Erythroblast (primary cell): ENCODE results near the gene VEGFA.

Source experiments
- DNase-seq, 2 experiments: peaks; one replicate each; lab custom pipeline; 2025; lab: John Stamatoyannopoulos, UW
- GATA1 ChIP-seq: IDR thresholded peaks from 2 replicates; pipeline ENCODE4 v1.6.1; 2011; ENCODE audit warnings: low read depth, mild to moderate bottlenecking, control low read depth, low read length, moderate library complexity
- POLR2A ChIP-seq: IDR thresholded peaks from 2 replicates; pipeline ENCODE4 v1.6.1; 2011; ENCODE audit warnings: mild to moderate bottlenecking, low read length

The VEGFA gene

DNA sequence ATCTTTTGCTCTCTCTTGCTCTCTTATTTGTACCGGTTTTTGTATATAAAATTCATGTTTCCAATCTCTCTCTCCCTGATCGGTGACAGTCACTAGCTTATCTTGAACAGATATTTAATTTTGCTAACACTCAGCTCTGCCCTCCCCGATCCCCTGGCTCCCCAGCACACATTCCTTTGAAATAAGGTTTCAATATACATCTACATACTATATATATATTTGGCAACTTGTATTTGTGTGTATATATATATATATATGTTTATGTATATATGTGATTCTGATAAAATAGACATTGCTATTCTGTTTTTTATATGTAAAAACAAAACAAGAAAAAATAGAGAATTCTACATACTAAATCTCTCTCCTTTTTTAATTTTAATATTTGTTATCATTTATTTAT is 15.9 kb downstream of the VEGFA start:
- TF ChIP-seq POLR2A, result no peak
- no peak for TF ChIP-seq GATA1
- DNase-seq, result no peak

DNA sequence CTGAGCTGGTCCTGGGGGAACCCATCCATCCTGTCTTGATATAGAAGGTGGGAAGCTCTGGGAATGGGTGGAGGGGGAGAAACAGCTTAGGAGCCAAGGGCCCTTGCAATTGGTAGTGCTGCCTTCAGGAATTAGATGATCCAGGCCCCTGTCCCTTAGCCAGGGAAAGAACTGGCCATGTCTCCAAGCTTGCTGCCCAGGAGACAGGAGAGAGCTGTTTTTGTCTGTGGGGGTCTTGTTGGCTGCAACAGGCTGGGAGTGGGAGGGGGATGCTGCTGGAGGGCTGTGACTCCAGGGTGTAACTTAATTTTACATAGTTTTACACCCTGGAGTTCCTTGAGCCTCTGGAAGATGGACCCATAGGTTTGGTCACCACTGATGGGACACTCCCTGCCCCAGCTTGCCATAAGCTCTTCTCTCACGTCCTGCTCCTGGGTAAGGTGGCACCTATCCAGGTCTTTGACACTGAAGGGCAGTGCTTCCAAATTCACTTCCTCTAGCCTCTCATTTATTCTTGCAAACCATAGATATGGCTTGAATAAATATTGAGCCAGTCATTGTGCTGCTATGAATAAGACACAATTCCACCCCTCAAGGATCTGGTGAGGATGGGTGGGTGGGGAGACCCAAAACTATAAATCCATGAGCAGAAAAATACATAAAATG is 16.8 kb downstream of the VEGFA start:
- DNase-seq, result peak in 1 of 2 experiments; percentile 48
- TF ChIP-seq POLR2A (peak; percentile 57), GATA1 (no peak)

DNA sequence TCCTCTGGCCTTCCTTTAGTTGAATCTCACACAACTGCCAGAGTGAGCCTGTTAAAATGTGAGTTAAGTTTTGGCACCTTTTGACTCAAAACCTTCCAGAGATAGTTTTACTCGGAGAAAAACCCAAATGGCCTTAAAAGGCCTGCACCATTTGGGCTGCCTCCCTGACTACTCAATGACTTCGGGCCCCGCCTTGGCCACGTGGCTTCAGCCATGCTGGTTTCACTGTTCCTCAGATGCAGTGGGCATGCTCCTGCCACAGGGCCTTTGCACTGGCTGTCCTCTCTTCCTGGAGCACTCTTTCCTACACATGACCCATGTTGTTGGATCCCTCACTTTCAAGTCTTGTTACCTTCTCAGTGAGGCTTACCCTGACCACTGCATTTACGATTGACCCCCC is 18.3 kb downstream of the VEGFA start:
- TF ChIP-seq POLR2A, result no peak
- no peak for TF ChIP-seq GATA1
- no peak for DNase-seq

DNA sequence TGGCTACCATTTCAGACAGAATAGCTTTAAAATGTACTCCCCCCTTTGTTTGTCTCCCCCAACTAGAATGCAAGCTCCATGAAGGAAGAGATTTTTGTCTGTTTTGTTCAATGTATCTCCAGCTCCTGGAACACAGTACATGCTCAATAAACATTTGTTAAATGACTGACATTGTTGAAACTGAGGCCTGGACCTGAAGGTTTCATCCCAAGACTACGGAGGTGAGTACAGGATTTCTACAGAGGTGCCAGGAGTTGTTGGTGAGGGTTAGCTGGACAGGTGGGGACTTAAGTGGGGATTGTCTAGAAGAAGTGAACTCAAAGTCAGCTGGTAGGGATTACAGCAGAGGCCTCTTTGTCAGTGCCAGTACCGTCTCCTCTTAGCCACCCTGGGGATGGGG is 19.4 kb downstream of the VEGFA start:
- no peak for DNase-seq
- no peak for TF ChIP-seq GATA1

DNA sequence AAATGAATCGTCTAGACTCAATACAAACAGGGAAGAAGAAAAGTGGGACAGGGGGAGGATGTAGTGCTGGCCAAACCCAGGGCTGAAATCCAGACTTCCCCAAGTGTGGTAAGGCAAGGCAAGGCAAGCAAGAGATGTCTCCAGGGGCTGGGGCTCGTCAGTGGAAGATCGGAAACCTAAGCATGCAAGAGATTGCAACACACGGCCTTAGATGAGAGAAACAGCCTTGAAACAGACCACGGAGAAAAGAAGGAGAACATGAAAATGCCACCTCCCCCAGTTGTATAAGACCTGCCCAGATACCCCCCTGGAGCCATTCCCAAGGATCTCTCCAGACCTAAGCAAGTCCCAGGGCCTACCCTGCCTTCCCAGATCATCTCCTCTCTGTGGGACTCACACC is 20.0 kb downstream of the VEGFA start:
- no peak for DNase-seq
- TF ChIP-seq POLR2A (no peak), GATA1 (no peak)

DNA sequence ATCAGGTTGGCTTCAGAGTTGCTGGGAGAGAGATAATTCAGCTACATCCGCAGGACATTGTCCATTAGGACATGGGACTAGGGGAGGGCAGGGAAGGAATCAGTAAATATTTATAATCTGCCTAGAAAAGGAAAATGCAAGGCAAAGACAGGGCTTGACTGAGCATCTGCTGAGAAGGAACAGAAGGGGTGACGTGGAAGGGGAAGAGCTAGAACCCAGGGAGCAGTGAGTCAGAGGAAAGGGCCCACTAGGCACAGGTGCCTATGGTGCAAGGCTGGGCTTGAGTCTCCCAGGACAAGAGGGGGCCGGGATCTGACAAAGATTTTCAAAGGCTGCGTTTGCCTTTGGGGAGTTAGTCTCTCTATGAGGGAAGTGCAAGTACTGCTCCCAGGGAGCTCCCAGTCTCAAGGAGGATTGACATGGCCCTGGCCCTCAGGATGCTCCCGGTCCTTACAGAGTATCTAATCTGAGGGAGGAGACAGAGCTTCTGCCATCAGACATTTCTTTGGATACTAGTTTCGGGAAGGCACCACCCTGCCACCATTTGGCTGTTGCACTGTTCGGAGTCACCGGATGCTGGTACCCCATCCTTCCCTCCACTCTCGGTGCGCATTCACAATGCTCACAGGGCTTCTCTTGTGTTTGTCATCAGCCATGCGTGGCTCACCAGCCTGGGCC is 21.9 kb downstream of the VEGFA start:
- TF ChIP-seq POLR2A (no peak), GATA1 (no peak)
- no peak for DNase-seq

DNA sequence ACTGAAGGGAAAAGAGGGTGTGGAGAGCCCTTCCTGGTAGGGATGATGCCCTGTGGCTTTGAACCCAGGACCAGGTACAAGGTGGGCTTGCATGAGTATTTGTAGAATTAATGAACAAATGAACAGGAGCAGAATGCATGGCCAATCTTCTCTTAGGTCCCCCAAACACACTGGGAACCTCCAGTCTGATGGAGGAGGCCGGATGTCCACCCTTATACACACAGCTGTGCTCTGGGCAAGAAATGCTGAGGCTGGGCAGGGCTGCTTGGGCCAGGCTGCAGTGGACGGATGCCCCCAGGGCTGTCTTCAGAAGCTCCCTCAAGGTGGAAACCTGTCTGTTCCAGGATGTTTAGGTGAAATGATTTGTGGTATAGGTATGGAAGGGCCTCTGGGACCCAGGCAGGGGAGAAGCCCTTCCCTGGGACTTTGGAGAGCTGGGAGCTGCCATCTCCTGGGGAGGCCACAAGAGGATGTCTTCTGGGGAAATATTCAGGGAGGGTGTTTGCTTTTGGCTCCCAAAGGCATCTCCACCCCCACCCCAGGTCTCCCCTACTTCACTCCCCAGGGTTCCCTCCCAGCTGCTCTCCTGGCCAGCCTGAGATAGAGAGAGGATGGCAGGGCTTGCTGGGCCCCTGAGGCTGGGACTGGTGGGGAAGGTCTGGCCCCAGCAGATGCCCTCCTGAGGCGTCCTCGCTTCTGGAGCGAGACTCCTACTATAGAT is 23.3 kb downstream of the VEGFA start:
- no peak for TF ChIP-seq POLR2A
- no peak for TF ChIP-seq GATA1
- DNase-seq, result no peak

DNA sequence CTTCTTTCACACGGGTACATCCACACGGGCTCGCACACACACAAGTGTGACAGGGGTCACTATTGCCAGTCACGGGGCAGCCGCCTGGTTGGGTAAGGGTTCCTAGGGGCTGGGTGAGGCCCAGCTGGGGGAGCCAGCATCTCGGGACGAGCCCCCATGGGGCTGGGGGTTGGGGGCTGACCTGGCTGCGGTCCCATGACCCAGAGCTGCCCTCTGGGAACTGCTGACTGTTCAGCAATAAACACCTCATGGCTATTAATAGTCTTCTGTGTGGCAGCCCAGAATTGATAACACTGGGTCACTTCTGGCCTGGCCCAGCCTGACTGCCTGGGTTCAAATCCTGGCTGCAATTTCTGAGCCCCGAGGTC is 23.8 kb downstream of the VEGFA start:
- TF ChIP-seq GATA1, result no peak
- TF ChIP-seq POLR2A, result no peak
- DNase-seq, result no peak

DNA sequence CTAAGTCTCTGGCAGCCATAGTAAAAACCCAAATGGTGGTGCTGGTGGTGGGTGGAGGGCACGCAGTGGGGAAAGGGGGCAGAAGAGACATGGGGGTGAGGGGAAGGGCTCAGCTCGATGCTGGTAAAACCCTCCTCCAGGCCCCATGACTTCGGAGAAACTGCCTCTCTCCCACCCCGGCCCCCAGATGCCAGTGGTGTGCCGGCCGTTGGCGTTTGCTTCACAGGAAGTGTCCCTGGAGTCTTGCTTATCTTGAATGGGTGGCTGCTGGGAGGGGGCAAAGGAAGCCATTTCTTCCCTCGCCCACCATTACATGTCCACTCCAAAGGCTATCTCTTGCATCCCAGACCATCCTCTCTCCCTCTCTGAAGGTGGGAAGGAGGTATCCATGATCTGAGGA is 25.4 kb downstream of the VEGFA start:
- TF ChIP-seq GATA1, result no peak
- TF ChIP-seq POLR2A, result no peak
- no peak for DNase-seq

DNA sequence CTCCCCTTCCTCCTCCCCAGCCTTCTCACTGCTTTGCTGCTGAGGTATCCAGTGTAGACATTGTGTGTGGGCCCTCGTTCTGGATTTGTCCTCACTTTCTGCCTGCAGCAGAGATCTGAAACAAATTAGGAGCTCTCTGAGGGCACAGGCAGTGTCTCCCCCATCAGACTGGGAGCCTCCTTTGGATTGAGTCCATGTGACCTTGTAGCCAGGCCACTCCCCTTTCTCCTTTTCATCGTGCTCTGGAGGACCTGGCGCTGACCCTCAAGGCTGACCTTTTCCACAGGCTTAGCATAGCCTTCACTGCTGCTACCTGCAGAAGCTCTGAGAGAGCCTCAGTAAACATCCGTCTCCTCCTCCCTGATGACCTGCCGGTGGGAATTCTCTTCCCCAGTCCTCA is 26.2 kb downstream of the VEGFA start:
- DNase-seq, result no peak
- TF ChIP-seq POLR2A (no peak), GATA1 (no peak)

DNA sequence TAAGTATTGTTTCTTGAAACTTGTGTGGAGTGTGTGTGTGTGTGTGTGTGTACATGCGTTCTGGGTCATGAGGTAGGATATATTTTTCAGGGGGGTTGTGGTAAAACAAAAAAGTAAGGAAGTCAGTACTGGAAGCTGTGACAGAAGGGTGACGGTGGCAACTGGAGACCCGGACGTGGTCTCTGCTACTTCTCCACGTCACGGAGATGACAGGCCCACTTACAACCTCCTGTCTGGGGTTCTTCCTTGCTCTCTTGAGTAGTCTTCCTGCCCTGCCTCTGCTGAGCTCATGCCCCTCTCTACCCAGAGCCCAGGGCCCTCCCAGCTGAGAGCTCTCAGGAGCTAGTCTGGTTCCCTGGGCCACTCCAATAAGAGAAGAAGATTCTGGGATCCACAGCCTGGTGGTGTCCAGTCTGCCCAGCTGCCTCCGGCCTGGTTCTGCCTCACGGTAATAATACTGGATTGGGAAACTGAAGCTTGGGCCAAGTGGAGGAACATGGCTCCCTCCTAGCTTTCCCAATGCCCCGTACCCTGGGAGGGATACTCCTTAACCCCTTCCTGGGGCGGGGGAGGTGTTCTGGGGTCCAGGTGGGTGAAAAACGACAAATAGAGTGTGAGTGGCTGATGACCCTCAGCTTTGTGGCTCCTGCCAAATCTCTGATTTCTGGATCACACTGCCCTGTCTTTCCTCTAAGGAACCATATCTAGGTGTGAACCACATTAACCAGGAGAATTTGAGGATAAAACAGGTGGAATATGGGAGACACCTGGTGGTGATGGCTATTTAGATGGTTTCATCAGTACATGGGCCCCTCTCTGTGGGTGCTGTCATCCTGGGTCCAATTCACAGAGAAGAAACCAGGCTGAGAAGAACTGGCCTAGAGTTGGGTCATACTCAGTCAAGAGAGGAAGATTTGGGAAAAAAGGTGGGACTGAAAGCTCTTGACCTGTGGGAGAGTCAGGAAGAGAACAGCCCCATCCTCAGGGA is 27.2 kb downstream of the VEGFA start:
- no peak for DNase-seq
- TF ChIP-seq POLR2A (no peak), GATA1 (no peak)

DNA sequence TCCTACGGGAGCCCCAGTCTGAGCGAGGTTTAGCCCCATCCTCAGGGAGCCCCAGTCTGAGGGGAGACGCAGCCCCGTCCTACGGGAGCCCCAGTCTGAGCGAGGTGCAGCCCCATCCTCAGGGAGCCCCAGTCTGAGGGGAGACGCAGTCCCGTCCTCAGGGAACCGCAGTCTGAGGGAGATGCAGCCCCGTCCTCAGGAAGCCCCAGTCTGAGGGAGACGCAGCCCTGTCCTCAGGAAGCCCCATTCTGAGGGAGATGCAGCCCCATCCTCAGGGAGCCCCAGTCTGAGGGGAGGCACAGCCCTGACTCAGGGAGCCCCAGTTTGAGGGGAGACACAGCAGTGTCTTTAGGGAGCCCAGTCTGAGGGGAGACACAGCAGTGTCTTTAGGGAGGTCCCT is 27.9 kb downstream of the VEGFA start:
- DNase-seq, result no peak
- TF ChIP-seq GATA1 (no peak), POLR2A (no peak)

DNA sequence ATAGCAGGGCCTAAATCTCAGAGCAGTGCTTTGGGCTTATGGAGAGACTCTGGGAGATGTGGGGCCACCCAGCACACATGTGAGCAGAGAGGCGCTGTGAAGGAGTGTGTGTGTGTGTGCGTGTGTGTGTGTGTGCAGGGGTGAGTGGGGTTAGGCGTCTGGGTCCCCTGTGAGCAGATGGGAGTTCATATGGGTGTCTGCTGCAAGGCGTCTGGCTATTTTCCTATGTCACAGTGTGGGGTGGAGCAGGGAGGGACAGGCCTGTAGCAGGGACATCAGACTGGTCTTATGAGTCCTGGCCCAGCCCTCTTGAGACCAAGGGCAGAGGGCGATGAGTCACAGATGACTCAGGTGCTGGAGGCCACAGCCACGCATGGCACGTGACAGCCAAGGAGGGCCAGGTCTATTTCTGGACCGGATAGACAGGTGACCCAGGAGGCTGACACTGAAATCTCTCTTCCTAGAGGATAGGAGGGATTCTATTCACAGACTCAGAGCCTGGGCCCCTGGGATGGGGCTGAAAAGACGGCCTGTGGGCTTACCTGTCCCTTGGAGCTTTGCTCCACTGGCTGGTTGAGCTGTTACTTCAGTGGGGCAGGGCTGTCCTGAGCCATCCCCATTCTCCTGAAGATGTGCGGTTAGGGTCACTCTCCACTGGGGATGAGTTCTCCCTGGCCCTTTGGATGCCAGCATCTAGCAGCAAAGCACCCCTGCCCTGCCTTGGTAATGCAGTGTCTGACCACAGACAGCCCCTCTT is 28.9 kb downstream of the VEGFA start:
- TF ChIP-seq POLR2A (peak; percentile 33), GATA1 (no peak)
- peak; percentile 84 to 92 for DNase-seq
